OCI-LY7 (cell line): ENCODE measurements around the gene DLGAP4.

ENCODE experiments used
- CTCF ChIP-seq: fragments of 200-600 bp; sonication (generic); conservative IDR thresholded peaks from 2 replicates; pipeline ENCODE4 v1.5.1; 2014; ENCODE audit warnings: mild to moderate bottlenecking, antibody characterized with exemption, low read length, moderate library complexity, mixed read lengths
- EZH2phosphoT487 ChIP-seq: fragments of 200-600 bp; sonication (generic); IDR thresholded peaks from 2 replicates; pipeline ENCODE4 v1.6.1; 2018; ENCODE audit warnings: low read depth, borderline replicate concordance, mild to moderate bottlenecking, mixed run types, antibody characterized with exemption, low read length, moderate library complexity, mixed read lengths

- TF ChIP-seq CTCF (no peak), EZH2phosphoT487 (no peak)
Observed at GRCh38 chr20:36402708-36403107, 96.6 kb downstream of the DLGAP4 start.
